Hematopoietic multipotent progenitor cell treated with erythropoietin and hydrocortisone succinate and interleukin-3 and kit ligand, for 8 days (in vitro differentiated cells): ENCODE measurements around the gene NEB.

ENCODE experiments used
- DNase-seq: peaks from one replicate; pipeline ENCODE4 v3.0.0-alpha.2; 2015

The NEB gene

GRCh38 chr2:151544449-151544848 lies 189.8 kb downstream of the NEB start:
- no peak for DNase-seq

- DNase-seq, result no peak
These were observed 190.4 kb downstream of the NEB start for GRCh38 chr2:151543876-151544275.

GRCh38 chr2:151534001-151534400 lies 200.3 kb downstream of the NEB start:
- DNase-seq, result no peak

- DNase-seq, result no peak
These were observed 201.1 kb downstream of the NEB start for GRCh38 chr2:151533127-151533526.

- no peak for DNase-seq
These were observed 207.6 kb downstream of the NEB start for GRCh38 chr2:151526572-151527090.

- DNase-seq, result no peak
These were observed 208.4 kb downstream of the NEB start for GRCh38 chr2:151525821-151526373.

- no peak for DNase-seq
These were observed 210.4 kb downstream of the NEB start for GRCh38 chr2:151523850-151524249.

- no peak for DNase-seq
These were observed 211.7 kb downstream of the NEB start for GRCh38 chr2:151522556-151522955.

GRCh38 chr2:151520976-151521375 lies 213.3 kb downstream of the NEB start:
- DNase-seq, result no peak

- no peak for DNase-seq
These were observed 215.5 kb downstream of the NEB start for GRCh38 chr2:151518802-151519201.

- DNase-seq, result no peak
These were observed 225.8 kb downstream of the NEB start for GRCh38 chr2:151508519-151508918.

GRCh38 chr2:151506170-151506569 lies 228.1 kb downstream of the NEB start:
- no peak for DNase-seq

GRCh38 chr2:151498178-151498577 lies 236.1 kb downstream of the NEB start:
- DNase-seq, result no peak

- DNase-seq, result no peak
These were observed 242.8 kb downstream of the NEB start for GRCh38 chr2:151491496-151491895.

- DNase-seq, result no peak
These were observed 244.0 kb downstream of the NEB start for GRCh38 chr2:151490276-151490675.

- no peak for DNase-seq
These were observed 248.2 kb downstream of the NEB start for GRCh38 chr2:151486053-151486452.

- no peak for DNase-seq
These were observed 250.2 kb downstream of the NEB start for GRCh38 chr2:151484100-151484499.

GRCh38 chr2:151483546-151483945 lies 250.7 kb downstream of the NEB start:
- no peak for DNase-seq

GRCh38 chr2:151482171-151482725 lies 252.0 kb downstream of the NEB start:
- DNase-seq, result no peak

- DNase-seq, result no peak
These were observed 252.5 kb downstream of the NEB start for GRCh38 chr2:151481744-151482143.

GRCh38 chr2:151478011-151478410 lies 256.3 kb downstream of the NEB start:
- no peak for DNase-seq

GRCh38 chr2:151476287-151476686 lies 258.0 kb downstream of the NEB start:
- DNase-seq, result no peak

- no peak for DNase-seq
These were observed 259.2 kb downstream of the NEB start for GRCh38 chr2:151475071-151475470.

GRCh38 chr2:151472966-151473365 lies 261.3 kb downstream of the NEB start:
- DNase-seq, result no peak

- DNase-seq, result no peak
These were observed 263.7 kb downstream of the NEB start for GRCh38 chr2:151470556-151470955.
